ENCODE results near the gene TBR1.

TBR1 gene

GRCh38 chr2:161418275-161418714 is 2.2 kb downstream of the TBR1 start:
- no peak for TF ChIP-seq YY1 (IDR thresholded peaks at IDR 0.05; ENCODE audit: low read depth)
- TF ChIP-seq EP300 (IDR thresholded peaks at IDR 0.05; ENCODE audit: borderline replicate concordance) = no peak
- no peak for TF ChIP-seq TAF1 (IDR thresholded peaks at IDR 0.05; ENCODE audit: low read depth)
- TF ChIP-seq CREB1 (IDR thresholded peaks at IDR 0.05; ENCODE audit: low read depth) = no peak
- no peak for TF ChIP-seq FOXM1 (IDR thresholded peaks at IDR 0.05; ENCODE audit: borderline replicate concordance, low read depth)
- TF ChIP-seq CEBPB (IDR thresholded peaks at IDR 0.05) = no peak
- TF ChIP-seq ZBTB7A (IDR thresholded peaks at IDR 0.05; ENCODE audit: low read depth) = no peak

GRCh38 chr2:161418715-161419637 is 2.9 kb downstream of the TBR1 start:
- TF ChIP-seq CEBPB (IDR thresholded peaks at IDR 0.05) (no peak), MAX (IDR thresholded peaks at IDR 0.05) (no peak), CREB1 (IDR thresholded peaks at IDR 0.05; ENCODE audit: low read depth) (no peak), REST (IDR thresholded peaks at IDR 0.05; ENCODE audit: low read depth) (no peak), RAD21 (IDR thresholded peaks at IDR 0.05; ENCODE audit: low read depth) (no peak), EP300 (IDR thresholded peaks at IDR 0.05; ENCODE audit: borderline replicate concordance) (no peak), EGR1 (IDR thresholded peaks at IDR 0.05) (no peak), USF1 (IDR thresholded peaks at IDR 0.05) (no peak), FOXM1 (IDR thresholded peaks at IDR 0.05; ENCODE audit: borderline replicate concordance, low read depth) (no peak), TAF1 (IDR thresholded peaks at IDR 0.05; ENCODE audit: low read depth) (no peak), TEAD4 (IDR thresholded peaks at IDR 0.05) (no peak), NFIC (IDR thresholded peaks at IDR 0.05) (no peak), ZBTB7A (IDR thresholded peaks at IDR 0.05; ENCODE audit: low read depth) (no peak), YY1 (IDR thresholded peaks at IDR 0.05; ENCODE audit: low read depth) (no peak), TCF12 (IDR thresholded peaks at IDR 0.05; ENCODE audit: low read depth) (no peak)

GRCh38 chr2:161419638-161420190 is 3.6 kb downstream of the TBR1 start:
- TF ChIP-seq USF1 (IDR thresholded peaks at IDR 0.05) = no peak
- no peak for TF ChIP-seq TAF1 (IDR thresholded peaks at IDR 0.05; ENCODE audit: low read depth)
- no peak for TF ChIP-seq REST (IDR thresholded peaks at IDR 0.05; ENCODE audit: low read depth)
- no peak for TF ChIP-seq CEBPB (IDR thresholded peaks at IDR 0.05)
- TF ChIP-seq EP300 (IDR thresholded peaks at IDR 0.05; ENCODE audit: borderline replicate concordance) = no peak
- TF ChIP-seq FOXM1 (IDR thresholded peaks at IDR 0.05; ENCODE audit: borderline replicate concordance, low read depth) = no peak
- no peak for TF ChIP-seq TEAD4 (IDR thresholded peaks at IDR 0.05)
- TF ChIP-seq EGR1 (IDR thresholded peaks at IDR 0.05) = no peak
- TF ChIP-seq MAX (IDR thresholded peaks at IDR 0.05) = no peak
- no peak for TF ChIP-seq YY1 (IDR thresholded peaks at IDR 0.05; ENCODE audit: low read depth)
- TF ChIP-seq RAD21 (IDR thresholded peaks at IDR 0.05; ENCODE audit: low read depth) = no peak
- no peak for TF ChIP-seq NFIC (IDR thresholded peaks at IDR 0.05)
- no peak for TF ChIP-seq TCF12 (IDR thresholded peaks at IDR 0.05; ENCODE audit: low read depth)
- TF ChIP-seq CREB1 (IDR thresholded peaks at IDR 0.05; ENCODE audit: low read depth) = no peak
- TF ChIP-seq ZBTB7A (IDR thresholded peaks at IDR 0.05; ENCODE audit: low read depth) = no peak

GRCh38 chr2:161420406-161421074 is 4.4 kb downstream of the TBR1 start:
- TF ChIP-seq REST (IDR thresholded peaks at IDR 0.05; ENCODE audit: low read depth) (no peak), NFIC (IDR thresholded peaks at IDR 0.05) (no peak), TCF12 (IDR thresholded peaks at IDR 0.05; ENCODE audit: low read depth) (no peak), YY1 (IDR thresholded peaks at IDR 0.05; ENCODE audit: low read depth) (no peak), EGR1 (IDR thresholded peaks at IDR 0.05) (no peak), CEBPB (IDR thresholded peaks at IDR 0.05) (no peak), RAD21 (IDR thresholded peaks at IDR 0.05; ENCODE audit: low read depth) (no peak), CREB1 (IDR thresholded peaks at IDR 0.05; ENCODE audit: low read depth) (no peak), FOXM1 (IDR thresholded peaks at IDR 0.05; ENCODE audit: borderline replicate concordance, low read depth) (no peak), EP300 (IDR thresholded peaks at IDR 0.05; ENCODE audit: borderline replicate concordance) (no peak), USF1 (IDR thresholded peaks at IDR 0.05) (no peak), ZBTB7A (IDR thresholded peaks at IDR 0.05; ENCODE audit: low read depth) (no peak), MAX (IDR thresholded peaks at IDR 0.05) (no peak), TEAD4 (IDR thresholded peaks at IDR 0.05) (no peak), TAF1 (IDR thresholded peaks at IDR 0.05; ENCODE audit: low read depth) (no peak)

Data from Ishikawa (cell line).